Measurements from ENCODE around the gene ZNF225.

The ZNF225 gene

GRCh38 chr19:44151491-44151890 lies 38.3 kb downstream of the ZNF225 start:
- H3K9me2 ChIP-seq (replicated peaks; ENCODE audit: insufficient read depth, low read length): no peaks in the 10 kb centered on the region
- H3K27me3 ChIP-seq (ENCODE audit: low read length): no peaks in the 10 kb centered on the region
- H2AFZ ChIP-seq (ENCODE audit: low read depth, low read length, severe bottlenecking): no peak overlapping the region
- H3F3A ChIP-seq (ENCODE audit: insufficient read depth): no peaks in the 10 kb centered on the region
- peaks cover 15% of the 10 kb centered on the region; the same call in 1 of the 2 replicates for H3K9me3 ChIP-seq (ENCODE audit: insufficient read depth, low read length)
- no peak overlapping the region for H3K4me2 ChIP-seq (ENCODE audit: low read depth, low read length, poor library complexity, severe bottlenecking)
- H3K9ac ChIP-seq (ENCODE audit: low read length): no peak overlapping the region
- TF ChIP-seq EZH2phosphoT487 (conservative IDR thresholded peaks at IDR 0.05; ENCODE audit: low read length) (no peak), CTCF (IDR thresholded peaks at IDR 0.05; ENCODE audit: insufficient read depth, low read length, poor library complexity, severe bottlenecking) (no peak)
- no peaks in the 10 kb centered on the region for H3K79me2 ChIP-seq (ENCODE audit: insufficient read depth, low read length)
- no peaks in the 10 kb centered on the region for H4K20me1 ChIP-seq (ENCODE audit: low read depth, low read length)
- H3K27ac ChIP-seq (ENCODE audit: low read depth, low read length): no peak overlapping the region
- H3K4me3 ChIP-seq (ENCODE audit: insufficient read depth, low read length, poor library complexity, severe bottlenecking): no peak overlapping the region
- peaks cover 7% of the 10 kb centered on the region for H3K36me3 ChIP-seq (ENCODE audit: low read length)

- Histone ChIP-seq H3K9me3 (ENCODE audit: insufficient read depth, low read length) (peaks cover 32% of the 10 kb centered on the region; the same call in 1 of the 2 replicates), H3K4me2 (ENCODE audit: low read depth, low read length, poor library complexity, severe bottlenecking) (no peak overlapping the region), H2AFZ (ENCODE audit: low read depth, low read length, severe bottlenecking) (no peak overlapping the region)
Measured at GRCh38 chr19:44156475-44156874, 43.3 kb downstream of the ZNF225 start.

GRCh38 chr19:44163789-44164188 lies 50.6 kb downstream of the ZNF225 start:
- H3F3A ChIP-seq (ENCODE audit: insufficient read depth): no peaks in the 10 kb centered on the region
- no peaks in the 10 kb centered on the region for H3K27me3 ChIP-seq (ENCODE audit: low read length)
- peaks cover 3% of the 10 kb centered on the region; the same call in 1 of the 2 replicates for H3K9me3 ChIP-seq (ENCODE audit: insufficient read depth, low read length)
- no peak overlapping the region for H3K4me3 ChIP-seq (ENCODE audit: insufficient read depth, low read length, poor library complexity, severe bottlenecking)
- no peak overlapping the region for H3K4me2 ChIP-seq (ENCODE audit: low read depth, low read length, poor library complexity, severe bottlenecking)
- H3K9me2 ChIP-seq (replicated peaks; ENCODE audit: insufficient read depth, low read length): no peaks in the 10 kb centered on the region
- H4K20me1 ChIP-seq (ENCODE audit: low read depth, low read length): no peaks in the 10 kb centered on the region
- 0 out of 2 replicates have a peak, but pooled peaks cover 3% of the 10 kb centered on the region for H3K79me2 ChIP-seq (ENCODE audit: insufficient read depth, low read length)
- H2AFZ ChIP-seq (ENCODE audit: low read depth, low read length, severe bottlenecking): no peak overlapping the region
- H3K9ac ChIP-seq (ENCODE audit: low read length): no peak overlapping the region
- H3K36me3 ChIP-seq (ENCODE audit: low read length): peaks cover 2% of the 10 kb centered on the region; the same call in 1 of the 2 replicates
- no peak overlapping the region for H3K27ac ChIP-seq (ENCODE audit: low read depth, low read length)
- TF ChIP-seq EZH2phosphoT487 (conservative IDR thresholded peaks at IDR 0.05; ENCODE audit: low read length) (no peak), CTCF (IDR thresholded peaks at IDR 0.05; ENCODE audit: insufficient read depth, low read length, poor library complexity, severe bottlenecking) (no peak)

More at GRCh38 chr19:44156475-44156874, 43.3 kb downstream of the ZNF225 start:
- no peaks in the 10 kb centered on the region for H3K9me2 ChIP-seq (replicated peaks; ENCODE audit: insufficient read depth, low read length)
- H3K4me3 ChIP-seq (ENCODE audit: insufficient read depth, low read length, poor library complexity, severe bottlenecking): no peak overlapping the region
- no peak for TF ChIP-seq EZH2phosphoT487 (conservative IDR thresholded peaks at IDR 0.05; ENCODE audit: low read length)
- no peak for TF ChIP-seq CTCF (IDR thresholded peaks at IDR 0.05; ENCODE audit: insufficient read depth, low read length, poor library complexity, severe bottlenecking)
- no peaks in the 10 kb centered on the region for H3F3A ChIP-seq (ENCODE audit: insufficient read depth)
- no peaks in the 10 kb centered on the region for H4K20me1 ChIP-seq (ENCODE audit: low read depth, low read length)
- no peak overlapping the region for H3K27ac ChIP-seq (ENCODE audit: low read depth, low read length)
- no peak overlapping the region for H3K9ac ChIP-seq (ENCODE audit: low read length)
- H3K36me3 ChIP-seq (ENCODE audit: low read length): peaks cover 13% of the 10 kb centered on the region
- H3K79me2 ChIP-seq (ENCODE audit: insufficient read depth, low read length): no peaks in the 10 kb centered on the region
- H3K27me3 ChIP-seq (ENCODE audit: low read length): no peaks in the 10 kb centered on the region

All from SU-DHL-6 (cell line).